ENCODE results near the gene SHB. TPM values are rescaled to one million over a fixed set of nuclear protein-coding genes. Genes with fewer than 3 reads are reported as not detected.
"Not testable (repeated sequence)": the region's sequence is repeated elsewhere in the genome, so short reads cannot be mapped to it uniquely, and the experiment has no call there.

Gene SHB
- total and polyA plus RNA-seq, 2 donors = 4.9 to 5.5 TPM

DNA sequence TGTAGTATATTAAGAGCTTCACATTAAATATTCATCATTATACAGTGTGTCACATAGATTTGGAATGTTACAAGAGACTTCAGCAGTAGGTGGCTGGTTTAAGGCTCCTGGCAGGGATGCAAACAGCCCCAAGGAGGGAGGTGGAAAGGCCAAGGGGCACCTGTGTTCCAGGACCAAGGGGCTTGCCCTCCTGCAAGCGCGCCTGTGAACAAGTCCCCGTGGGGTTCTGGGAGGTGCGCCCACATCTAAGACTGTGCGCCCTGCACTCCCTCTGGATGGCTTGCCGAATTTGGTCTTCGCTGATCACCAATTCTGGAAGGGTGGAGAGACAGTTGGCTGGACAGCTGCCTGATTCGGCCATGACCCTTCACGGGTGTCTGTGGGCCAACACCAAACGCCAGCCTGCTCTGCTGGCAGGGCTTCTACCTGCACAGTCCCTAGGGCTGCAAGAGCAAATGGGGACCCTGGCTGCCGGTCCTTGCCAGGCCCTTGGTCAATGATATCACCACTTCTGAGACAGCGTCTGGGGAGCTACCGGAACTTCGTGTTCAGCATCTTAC is 153.0 kb downstream of the SHB start:
- no peaks in the 10 kb centered on the region for H3K9me3 ChIP-seq (ENCODE audit: control insufficient read depth in 2 of 2, insufficient read depth in 1 of 2, low read length in 1 of 2)
- no peaks in the 10 kb centered on the region for H3K27me3 ChIP-seq (ENCODE audit: control insufficient read depth in 2 of 2, insufficient read depth in 1 of 2, low read length in 1 of 2)
- H3K4me1 ChIP-seq (ENCODE audit: control insufficient read depth in 2 of 2, insufficient read depth in 2 of 2, low read length in 2 of 2) = peaks cover 0 to 6% of the 10 kb centered on the region in 2 donors
- 97% methylated on average over 14 of the region's 14 CpGs for WGBS
- no peaks in the 10 kb centered on the region for H3K36me3 ChIP-seq (ENCODE audit: control insufficient read depth in 2 of 2, insufficient read depth in 2 of 2, low read length in 1 of 2)
- no peak overlapping the region for H3K27ac ChIP-seq (ENCODE audit: low read depth in 1 of 2, low read length in 1 of 2)
- H3K4me3 ChIP-seq (ENCODE audit: low read length in 2 of 2) = no peak overlapping the region
- no peak for DNase-seq (ENCODE audit: low read depth in 6 of 9, low spot score in 9 of 9)

DNA sequence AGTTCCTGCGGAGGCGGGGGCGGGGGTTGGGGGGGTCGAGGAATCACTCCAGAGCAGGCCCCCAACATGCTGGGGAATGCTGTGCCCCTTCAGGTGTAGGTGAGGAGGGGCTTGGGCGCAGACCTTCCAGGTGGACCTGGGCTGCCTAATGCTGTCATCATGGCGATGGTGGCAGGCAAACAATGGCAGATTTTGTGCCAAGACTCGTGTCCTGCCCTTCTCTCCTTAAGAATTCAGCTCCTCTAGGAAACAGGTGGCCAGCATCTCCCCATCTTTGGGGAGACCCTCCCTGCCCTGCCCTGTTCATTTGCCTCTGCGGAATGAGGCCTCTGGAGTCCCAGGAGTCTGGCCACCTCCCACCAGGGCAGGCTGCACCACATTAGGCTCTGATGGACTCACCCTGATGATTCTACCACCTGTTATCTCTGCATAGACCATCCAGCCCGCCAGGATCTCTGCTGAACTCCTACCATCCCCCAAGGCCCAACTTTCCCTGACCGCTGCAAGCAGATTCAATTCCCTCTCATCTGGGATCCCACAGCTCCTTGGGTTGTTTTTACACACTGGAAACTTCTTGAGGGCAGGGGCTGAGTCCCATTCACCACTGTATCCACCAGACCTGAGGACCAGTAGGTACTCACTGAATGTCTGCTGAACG is 154.2 kb downstream of the SHB start:
- Histone ChIP-seq H3K36me3 (ENCODE audit: control insufficient read depth in 2 of 2, insufficient read depth in 2 of 2, low read length in 1 of 2) (no peaks in the 10 kb centered on the region), H3K4me1 (ENCODE audit: control insufficient read depth in 2 of 2, insufficient read depth in 2 of 2, low read length in 2 of 2) (peaks cover 0 to 3% of the 10 kb centered on the region in 2 donors), H3K27ac (ENCODE audit: low read depth in 1 of 2, low read length in 1 of 2) (no peak overlapping the region), H3K27me3 (ENCODE audit: control insufficient read depth in 2 of 2, insufficient read depth in 1 of 2, low read length in 1 of 2) (no peaks in the 10 kb centered on the region), H3K4me3 (ENCODE audit: low read length in 2 of 2) (no peak overlapping the region), H3K9me3 (ENCODE audit: control insufficient read depth in 2 of 2, insufficient read depth in 1 of 2, low read length in 1 of 2) (no peaks in the 10 kb centered on the region)
- WGBS = 94% methylated on average over 11 of the region's 11 CpGs
- DNase-seq (ENCODE audit: low read depth in 6 of 9, low spot score in 9 of 9) = no peak

DNA sequence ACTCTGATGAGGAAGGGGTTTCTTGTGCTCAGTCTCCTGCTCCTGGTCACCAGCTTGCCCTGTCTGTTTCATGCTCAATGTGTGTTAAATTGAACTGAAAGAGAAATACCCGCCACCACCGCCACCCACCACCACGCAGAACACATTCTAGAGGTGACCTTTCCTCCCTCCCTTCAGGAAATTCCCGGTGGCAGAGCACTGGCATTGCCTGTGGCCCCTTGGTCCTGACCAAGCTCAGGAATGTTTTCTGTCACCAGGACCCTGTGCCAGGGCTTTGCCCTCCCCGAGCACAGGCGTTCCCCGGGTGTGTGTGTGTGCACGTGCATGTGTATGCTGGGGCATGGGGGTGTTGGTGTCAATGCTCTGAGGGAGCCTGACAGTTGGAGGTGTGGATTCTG is 154.9 kb downstream of the SHB start:
- H3K36me3 ChIP-seq (ENCODE audit: control insufficient read depth in 2 of 2, insufficient read depth in 2 of 2, low read length in 1 of 2) = no peaks in the 10 kb centered on the region
- DNase-seq (ENCODE audit: low read depth in 6 of 9, low spot score in 9 of 9) = no peak
- H3K4me3 ChIP-seq (ENCODE audit: low read length in 2 of 2) = no peak overlapping the region
- no peak overlapping the region for H3K27ac ChIP-seq (ENCODE audit: low read depth in 1 of 2, low read length in 1 of 2)
- 97% methylated on average over 8 of the region's 8 CpGs for WGBS
- H3K9me3 ChIP-seq (ENCODE audit: control insufficient read depth in 2 of 2, insufficient read depth in 1 of 2, low read length in 1 of 2) = no peaks in the 10 kb centered on the region
- no peaks in the 10 kb centered on the region for H3K27me3 ChIP-seq (ENCODE audit: control insufficient read depth in 2 of 2, insufficient read depth in 1 of 2, low read length in 1 of 2)
- peaks cover 0 to 3% of the 10 kb centered on the region in 2 donors for H3K4me1 ChIP-seq (ENCODE audit: control insufficient read depth in 2 of 2, insufficient read depth in 2 of 2, low read length in 2 of 2)

DNA sequence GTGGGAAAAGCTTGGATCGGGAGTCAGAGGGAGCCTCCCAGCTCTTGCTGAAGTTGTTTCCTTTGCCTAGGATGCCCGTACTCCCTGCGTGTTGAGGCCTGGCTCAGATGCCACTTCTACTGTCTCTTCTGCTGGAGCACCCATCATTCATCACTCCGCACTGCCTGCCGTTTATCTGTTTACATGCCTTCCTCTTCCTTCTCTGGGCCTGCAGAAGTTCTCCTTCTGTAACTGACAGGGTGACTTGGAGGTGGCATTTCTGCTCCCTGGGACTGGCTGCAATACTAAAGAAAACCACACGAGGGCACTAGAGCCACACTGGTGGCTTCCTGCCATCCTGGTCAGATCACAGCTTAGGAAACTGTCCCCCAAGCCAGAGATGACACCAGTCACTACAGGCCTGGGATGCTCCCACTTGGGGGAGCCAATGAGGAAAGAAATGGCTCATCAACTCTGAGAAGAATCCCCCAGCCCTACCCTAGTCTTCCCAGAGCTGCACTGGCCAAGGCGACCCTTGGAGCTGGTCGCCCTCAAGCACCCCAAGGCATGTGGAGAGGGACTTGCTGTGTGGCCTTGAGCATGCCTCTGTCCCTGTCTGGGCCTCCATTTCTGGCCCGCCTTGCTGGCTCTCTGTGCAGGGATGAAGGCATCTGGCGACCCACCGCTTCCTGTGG is 155.4 kb downstream of the SHB start:
- Histone ChIP-seq H3K27me3 (ENCODE audit: control insufficient read depth in 2 of 2, insufficient read depth in 1 of 2, low read length in 1 of 2) (no peaks in the 10 kb centered on the region), H3K9me3 (ENCODE audit: control insufficient read depth in 2 of 2, insufficient read depth in 1 of 2, low read length in 1 of 2) (no peaks in the 10 kb centered on the region), H3K36me3 (ENCODE audit: control insufficient read depth in 2 of 2, insufficient read depth in 2 of 2, low read length in 1 of 2) (no peaks in the 10 kb centered on the region), H3K27ac (ENCODE audit: low read depth in 1 of 2, low read length in 1 of 2) (peak overlapping the region in 1 of 2 donors; percentile 15), H3K4me3 (ENCODE audit: low read length in 2 of 2) (no peak overlapping the region), H3K4me1 (ENCODE audit: control insufficient read depth in 2 of 2, insufficient read depth in 2 of 2, low read length in 2 of 2) (peaks cover 0 to 3% of the 10 kb centered on the region in 2 donors)
- 59% methylated on average over 11 of the region's 11 CpGs for WGBS
- DNase-seq (ENCODE audit: low read depth in 6 of 9, low spot score in 9 of 9) = peak; percentile 47 to 87 (median 74)

DNA sequence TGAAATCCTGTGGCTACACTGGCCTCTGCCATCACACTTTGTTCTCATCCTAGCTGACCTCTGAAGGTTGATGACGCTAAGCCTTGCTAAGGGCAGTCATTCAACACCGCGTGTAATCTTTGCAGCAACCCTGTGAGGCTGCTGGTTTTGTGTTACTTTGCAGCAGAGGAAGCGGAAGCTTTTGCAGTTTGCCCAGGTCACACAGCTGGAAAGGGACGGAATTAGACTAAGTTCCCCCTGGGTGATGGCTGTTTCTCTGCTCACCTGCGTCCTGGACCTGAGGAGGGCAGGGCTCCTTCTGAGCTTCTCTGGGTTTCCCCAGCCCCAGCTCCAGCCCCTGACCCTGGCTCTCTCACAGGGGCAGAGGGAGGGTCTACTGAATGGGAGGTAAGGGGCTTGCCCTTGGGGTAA is 157.8 kb downstream of the SHB start:
- 90% methylated on average over 6 of the region's 6 CpGs for WGBS
- Histone ChIP-seq H3K27me3 (ENCODE audit: control insufficient read depth in 2 of 2, insufficient read depth in 1 of 2, low read length in 1 of 2) (no peaks in the 10 kb centered on the region), H3K4me3 (ENCODE audit: low read length in 2 of 2) (no peak overlapping the region), H3K4me1 (ENCODE audit: control insufficient read depth in 2 of 2, insufficient read depth in 2 of 2, low read length in 2 of 2) (peaks cover 0 to 6% of the 10 kb centered on the region in 2 donors), H3K9me3 (ENCODE audit: control insufficient read depth in 2 of 2, insufficient read depth in 1 of 2, low read length in 1 of 2) (no peaks in the 10 kb centered on the region), H3K36me3 (ENCODE audit: control insufficient read depth in 2 of 2, insufficient read depth in 2 of 2, low read length in 1 of 2) (no peaks in the 10 kb centered on the region), H3K27ac (ENCODE audit: low read depth in 1 of 2, low read length in 1 of 2) (no peak overlapping the region)
- DNase-seq (ENCODE audit: low read depth in 6 of 9, low spot score in 9 of 9) = no peak

DNA sequence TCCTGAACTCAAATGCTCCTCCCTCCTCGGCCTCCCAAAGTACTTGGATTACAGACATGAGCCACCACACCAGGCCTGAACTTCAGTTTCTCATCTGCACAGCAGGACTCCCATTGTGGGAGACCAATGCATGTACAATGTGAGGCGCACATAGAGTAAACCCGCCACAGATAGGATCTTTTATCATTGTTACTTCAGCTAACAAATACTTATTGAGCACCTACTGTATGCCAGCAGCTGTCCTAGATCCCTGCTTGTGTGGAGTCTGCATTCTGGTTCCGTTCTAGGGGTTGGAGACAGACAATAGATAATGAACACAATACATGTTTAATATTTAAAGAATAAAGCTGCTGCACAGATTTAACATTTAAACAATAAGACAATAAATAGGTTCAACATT is 158.8 kb downstream of the SHB start:
- Histone ChIP-seq H3K27ac (ENCODE audit: low read depth in 1 of 2, low read length in 1 of 2) (no peak overlapping the region), H3K9me3 (ENCODE audit: control insufficient read depth in 2 of 2, insufficient read depth in 1 of 2, low read length in 1 of 2) (no peaks in the 10 kb centered on the region), H3K36me3 (ENCODE audit: control insufficient read depth in 2 of 2, insufficient read depth in 2 of 2, low read length in 1 of 2) (no peaks in the 10 kb centered on the region), H3K4me1 (ENCODE audit: control insufficient read depth in 2 of 2, insufficient read depth in 2 of 2, low read length in 2 of 2) (peaks cover 0 to 6% of the 10 kb centered on the region in 2 donors), H3K27me3 (ENCODE audit: control insufficient read depth in 2 of 2, insufficient read depth in 1 of 2, low read length in 1 of 2) (no peaks in the 10 kb centered on the region), H3K4me3 (ENCODE audit: low read length in 2 of 2) (no peak overlapping the region)
- DNase-seq (ENCODE audit: low read depth in 6 of 9, low spot score in 9 of 9) = no peak
- WGBS = 94% methylated on average over 4 of the region's 4 CpGs

DNA sequence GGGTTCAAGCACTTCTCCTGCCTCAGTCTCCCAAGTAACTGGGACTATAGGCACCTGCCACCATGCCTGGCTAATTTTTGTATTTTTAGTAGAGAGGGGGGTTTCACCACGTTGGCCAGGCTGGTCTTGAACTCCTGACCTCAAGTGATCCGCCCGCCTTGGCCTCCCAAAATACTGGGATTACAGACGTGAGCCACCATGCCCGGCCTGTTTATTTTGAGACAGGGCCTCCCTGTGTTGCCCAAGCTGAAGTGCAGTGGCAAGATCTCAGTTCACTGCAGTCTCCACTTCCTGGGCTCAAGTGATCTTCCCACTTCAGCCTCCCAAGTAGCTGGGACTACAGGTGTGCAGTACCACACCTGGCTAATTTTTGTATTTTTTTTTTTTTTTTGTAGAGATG is 159.2 kb downstream of the SHB start:
- H3K36me3 ChIP-seq (ENCODE audit: control insufficient read depth in 2 of 2, insufficient read depth in 2 of 2, low read length in 1 of 2); H3K4me3 ChIP-seq (ENCODE audit: low read length in 2 of 2); DNase-seq (ENCODE audit: low read depth in 6 of 9, low spot score in 9 of 9); H3K27me3 ChIP-seq (ENCODE audit: control insufficient read depth in 2 of 2, insufficient read depth in 1 of 2, low read length in 1 of 2); H3K27ac ChIP-seq (ENCODE audit: low read depth in 1 of 2, low read length in 1 of 2); H3K9me3 ChIP-seq (ENCODE audit: control insufficient read depth in 2 of 2, insufficient read depth in 1 of 2, low read length in 1 of 2); H3K4me1 ChIP-seq (ENCODE audit: control insufficient read depth in 2 of 2, insufficient read depth in 2 of 2, low read length in 2 of 2): not testable (repeated sequence)
- WGBS = 95% methylated on average over 5 of the region's 5 CpGs

DNA sequence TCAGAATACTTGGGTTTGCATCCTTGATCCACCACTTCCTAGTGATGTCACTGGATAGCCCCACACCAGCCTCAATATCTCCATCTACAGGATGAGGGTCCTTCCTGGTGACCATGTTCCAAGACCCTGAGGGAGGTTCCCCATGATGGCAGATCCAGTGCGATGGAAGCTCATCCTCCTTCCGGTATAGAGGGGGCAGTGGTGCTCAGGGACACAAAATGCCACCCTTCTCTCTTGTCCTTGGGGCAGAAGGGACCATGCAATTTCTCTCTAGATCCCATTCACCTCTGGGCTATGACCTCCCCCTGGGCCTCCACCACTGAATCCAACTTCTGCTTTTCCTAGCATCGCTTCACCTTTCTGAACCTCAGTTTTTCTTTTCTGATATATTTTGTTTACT is 159.7 kb downstream of the SHB start:
- WGBS = 93% methylated on average over 3 of the region's 3 CpGs
- no peak overlapping the region for H3K4me3 ChIP-seq (ENCODE audit: low read length in 2 of 2)
- DNase-seq (ENCODE audit: low read depth in 6 of 9, low spot score in 9 of 9) = no peak

DNA sequence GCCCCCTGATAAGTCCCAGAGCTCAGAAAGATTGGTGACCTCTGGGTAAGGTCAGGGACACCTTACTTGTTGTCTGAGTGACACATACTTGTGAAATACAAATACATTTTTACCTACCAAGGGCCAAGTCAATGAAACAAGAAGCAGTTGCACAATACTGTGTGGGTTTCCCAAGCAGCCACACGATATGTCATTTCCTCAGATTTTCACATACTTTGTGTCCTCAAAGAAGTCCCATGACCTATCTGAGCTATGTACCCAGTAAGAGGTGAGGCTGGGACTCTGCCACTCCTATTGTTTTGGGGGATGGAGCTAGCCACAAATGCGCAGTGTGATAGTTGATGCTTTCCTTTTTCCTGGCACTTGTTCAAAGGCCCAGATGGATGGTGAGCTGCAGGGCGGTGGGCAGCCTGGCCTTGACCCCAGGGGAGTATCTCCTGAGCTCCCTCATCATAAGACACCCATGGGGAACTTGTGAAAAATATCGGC is 160.3 kb downstream of the SHB start:
- Histone ChIP-seq H3K4me1 (ENCODE audit: control insufficient read depth in 2 of 2, insufficient read depth in 2 of 2, low read length in 2 of 2) (peaks cover 2 to 12% of the 10 kb centered on the region in 2 donors), H3K27me3 (ENCODE audit: control insufficient read depth in 2 of 2, insufficient read depth in 1 of 2, low read length in 1 of 2) (no peaks in the 10 kb centered on the region), H3K4me3 (ENCODE audit: low read length in 2 of 2) (no peak overlapping the region), H3K27ac (ENCODE audit: low read depth in 1 of 2, low read length in 1 of 2) (no peak overlapping the region), H3K9me3 (ENCODE audit: control insufficient read depth in 2 of 2, insufficient read depth in 1 of 2, low read length in 1 of 2) (no peaks in the 10 kb centered on the region), H3K36me3 (ENCODE audit: control insufficient read depth in 2 of 2, insufficient read depth in 2 of 2, low read length in 1 of 2) (no peaks in the 10 kb centered on the region)
- no peak for DNase-seq (ENCODE audit: low read depth in 6 of 9, low spot score in 9 of 9)
- WGBS = 88% methylated on average over 4 of the region's 4 CpGs

More for the DNA sequence above, 159.7 kb downstream of the SHB start:
- Histone ChIP-seq H3K9me3 (ENCODE audit: control insufficient read depth in 2 of 2, insufficient read depth in 1 of 2, low read length in 1 of 2) (no peaks in the 10 kb centered on the region), H3K27me3 (ENCODE audit: control insufficient read depth in 2 of 2, insufficient read depth in 1 of 2, low read length in 1 of 2) (no peaks in the 10 kb centered on the region), H3K27ac (ENCODE audit: low read depth in 1 of 2, low read length in 1 of 2) (no peak overlapping the region), H3K36me3 (ENCODE audit: control insufficient read depth in 2 of 2, insufficient read depth in 2 of 2, low read length in 1 of 2) (no peaks in the 10 kb centered on the region), H3K4me1 (ENCODE audit: control insufficient read depth in 2 of 2, insufficient read depth in 2 of 2, low read length in 2 of 2) (peaks cover 2 to 13% of the 10 kb centered on the region in 2 donors)
